Progenitor cell of endocrine pancreas (in vitro differentiated cells): Measurements from ENCODE around the gene FGD6. TPM values are rescaled to one million over a fixed set of nuclear protein-coding genes. Genes with fewer than 3 reads are reported as not detected.
A peak's percentile ranks its signal among the peaks of the same experiment; 100 is the strongest.

Source experiments
- DNase-seq: peaks from one replicate; pipeline ENCODE4 v3.0.0; 2021; ENCODE audit warnings: low spot score; ENCODE audit not compliant: unreplicated experiment
- H3K27ac Mint-ChIP-seq: 2 replicates; pipeline ENCODE4 v1.8.0; 2021; ENCODE audit warnings: mild to moderate bottlenecking, moderate library complexity, mixed read lengths
- H3K27me3 Mint-ChIP-seq: 2 replicates; pipeline ENCODE4 v1.8.0; 2021; ENCODE audit warnings: mixed read lengths
- H3K36me3 Mint-ChIP-seq: 2 replicates; pipeline ENCODE4 v1.8.0; 2022; ENCODE audit warnings: mixed read lengths; ENCODE audit not compliant: insufficient read depth
- H3K4me1 Mint-ChIP-seq: 2 replicates; pipeline ENCODE4 v1.8.0; 2021; ENCODE audit warnings: low read depth, mixed read lengths
- H3K4me3 Mint-ChIP-seq: 2 replicates; pipeline ENCODE4 v1.8.0; 2021; ENCODE audit warnings: low read depth, mild to moderate bottlenecking, moderate library complexity, mixed read lengths
- H3K9me3 Mint-ChIP-seq: 2 replicates; pipeline ENCODE4 v1.8.0; 2021; ENCODE audit warnings: low read depth, mixed read lengths
- total RNA-seq: library from RNA; stranded (reverse); gene quantifications from 2 replicates; pipeline ENCODE4 v1.2.1, GENCODE V29; 2021
- TF ChIP-seq, protein P1 (sequence below): fragments of 200-600 bp; sonication (generic); IDR thresholded peaks from one replicate; pipeline ENCODE4 v1.5.0; 2021; ENCODE audit warnings: antibody characterized with exemption, mild to moderate bottlenecking; ENCODE audit not compliant: unreplicated experiment

The FGD6 gene
- total RNA-seq, 1 donor from 2014 or later = 68.2 TPM

- H3K27ac Mint-ChIP-seq = no peak overlapping the region
- DNase-seq = no peak
- H3K9me3 Mint-ChIP-seq = no peaks in the 10 kb centered on the region
- H3K27me3 Mint-ChIP-seq = no peaks in the 10 kb centered on the region
- peaks cover 16% of the 10 kb centered on the region for H3K4me1 Mint-ChIP-seq
- no peak overlapping the region for H3K4me3 Mint-ChIP-seq
- peaks cover 14% of the 10 kb centered on the region for H3K36me3 Mint-ChIP-seq
- TF ChIP-seq, protein P1, sequence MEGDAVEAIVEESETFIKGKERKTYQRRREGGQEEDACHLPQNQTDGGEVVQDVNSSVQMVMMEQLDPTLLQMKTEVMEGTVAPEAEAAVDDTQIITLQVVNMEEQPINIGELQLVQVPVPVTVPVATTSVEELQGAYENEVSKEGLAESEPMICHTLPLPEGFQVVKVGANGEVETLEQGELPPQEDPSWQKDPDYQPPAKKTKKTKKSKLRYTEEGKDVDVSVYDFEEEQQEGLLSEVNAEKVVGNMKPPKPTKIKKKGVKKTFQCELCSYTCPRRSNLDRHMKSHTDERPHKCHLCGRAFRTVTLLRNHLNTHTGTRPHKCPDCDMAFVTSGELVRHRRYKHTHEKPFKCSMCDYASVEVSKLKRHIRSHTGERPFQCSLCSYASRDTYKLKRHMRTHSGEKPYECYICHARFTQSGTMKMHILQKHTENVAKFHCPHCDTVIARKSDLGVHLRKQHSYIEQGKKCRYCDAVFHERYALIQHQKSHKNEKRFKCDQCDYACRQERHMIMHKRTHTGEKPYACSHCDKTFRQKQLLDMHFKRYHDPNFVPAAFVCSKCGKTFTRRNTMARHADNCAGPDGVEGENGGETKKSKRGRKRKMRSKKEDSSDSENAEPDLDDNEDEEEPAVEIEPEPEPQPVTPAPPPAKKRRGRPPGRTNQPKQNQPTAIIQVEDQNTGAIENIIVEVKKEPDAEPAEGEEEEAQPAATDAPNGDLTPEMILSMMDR = no peak
These were observed 8.5 kb upstream of the FGD6 start for GRCh38 chr12:95225645-95226212.

DNA sequence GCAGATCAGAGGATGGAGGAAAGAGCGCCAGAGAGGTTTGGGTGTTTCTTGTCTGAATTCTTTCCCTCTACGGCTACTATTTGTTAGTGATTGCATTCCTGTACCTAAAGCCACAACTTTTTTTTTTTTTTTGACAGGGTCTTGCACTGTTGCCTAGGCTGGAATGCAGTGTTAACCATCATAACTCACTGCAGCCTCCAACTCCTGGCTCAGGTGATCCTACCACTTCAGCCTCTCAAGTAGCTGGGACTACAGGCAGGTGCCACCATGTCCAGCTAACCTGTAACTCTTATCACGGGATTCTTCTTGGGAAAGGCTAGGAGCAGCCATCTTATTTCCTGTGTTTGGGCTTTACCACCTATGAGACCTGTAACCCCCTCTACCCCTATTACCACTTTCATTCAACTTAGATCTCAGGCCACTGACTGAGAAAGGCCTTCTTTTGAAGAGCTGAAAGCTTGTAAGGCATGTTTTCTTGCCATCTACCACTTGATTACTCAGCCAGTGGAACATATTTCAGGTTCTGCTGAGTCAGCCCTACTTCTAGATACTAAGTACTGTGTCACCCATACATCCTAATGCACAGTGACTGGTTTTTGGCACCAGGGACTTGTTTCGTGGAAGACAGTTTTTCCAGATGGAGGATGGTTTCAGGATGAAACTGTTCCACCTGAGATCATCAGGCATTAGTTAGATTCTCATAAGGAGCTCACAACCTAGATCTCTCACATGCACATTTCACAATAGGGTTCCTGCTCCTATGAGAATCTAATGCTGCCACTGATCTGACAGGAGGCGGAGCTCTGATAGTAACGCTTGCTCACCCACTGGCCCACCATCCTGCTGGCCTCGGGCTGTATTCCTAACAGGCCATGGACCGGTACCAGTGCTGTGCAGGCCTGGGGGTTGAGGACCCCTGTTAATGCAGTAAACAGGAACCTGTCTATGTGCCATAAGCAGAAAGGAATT lies 7.2 kb upstream of the FGD6 start:
- no peak overlapping the region for H3K4me3 Mint-ChIP-seq
- H3K9me3 Mint-ChIP-seq = no peaks in the 10 kb centered on the region
- H3K4me1 Mint-ChIP-seq = peaks cover 19% of the 10 kb centered on the region
- no peaks in the 10 kb centered on the region for H3K27me3 Mint-ChIP-seq
- peaks cover 19% of the 10 kb centered on the region for H3K36me3 Mint-ChIP-seq
- no peak for DNase-seq
- H3K27ac Mint-ChIP-seq = no peak overlapping the region
- TF ChIP-seq, protein P1 = no peak

- TF ChIP-seq, protein P1 = no peak
- Mint-ChIP-seq H3K4me3 (peak overlapping the region; percentile 30), H3K27me3 (no peaks in the 10 kb centered on the region), H3K36me3 (peaks cover 18% of the 10 kb centered on the region), H3K27ac (peak overlapping the region; percentile 11), H3K4me1 (peaks cover 23% of the 10 kb centered on the region), H3K9me3 (no peaks in the 10 kb centered on the region)
- DNase-seq = no peak
These were observed 3.5 kb upstream of the FGD6 start for GRCh38 chr12:95220726-95221125.

- peak overlapping the region; percentile 11 for H3K27ac Mint-ChIP-seq
These were observed 2.9 kb upstream of the FGD6 start for GRCh38 chr12:95220190-95220589.

More at GRCh38 chr12:95220190-95220589, 2.9 kb upstream of the FGD6 start:
- H3K4me1 Mint-ChIP-seq = peaks cover 27% of the 10 kb centered on the region
- no peaks in the 10 kb centered on the region for H3K27me3 Mint-ChIP-seq
- TF ChIP-seq, protein P1 = no peak
- H3K4me3 Mint-ChIP-seq = peak overlapping the region; percentile 90
- no peaks in the 10 kb centered on the region for H3K9me3 Mint-ChIP-seq
- DNase-seq = no peak
- peaks cover 16% of the 10 kb centered on the region for H3K36me3 Mint-ChIP-seq
